PC-9 (cell line): ENCODE results near the gene MUC13.

Source experiments
- CTCF ChIP-seq: fragments of 200-600 bp; sonication (generic); conservative IDR thresholded peaks from 2 replicates; pipeline ENCODE4 v1.6.1; 2017; ENCODE audit warnings: mixed run types, antibody characterized with exemption, mild to moderate bottlenecking, moderate library complexity
- EZH2 ChIP-seq: fragments of 200-600 bp; sonication (generic); IDR thresholded peaks from 2 replicates; pipeline ENCODE4 v1.8.0; 2017; ENCODE audit warnings: antibody characterized with exemption, low read depth

- TF ChIP-seq EZH2, result no peak
- no peak for TF ChIP-seq CTCF
Measured at GRCh38 chr3:124934577-124934976, at the start of gene MUC13.
